SU-DHL-6 (cell line): ENCODE data around the gene TNIP1.

Experiments used
- H2AFZ ChIP-seq: fragments of 200-600 bp; sonication (generic); 2 replicates; pipeline ENCODE4 v1.6.1; 2014; ENCODE audit warnings: low read depth, mild to moderate bottlenecking, moderate library complexity, mixed read lengths, antibody characterized with exemption, low read length; ENCODE audit not compliant: severe bottlenecking
- H3F3A ChIP-seq: fragments of 200-600 bp; shearing (Covaris generic); 2 replicates; pipeline ENCODE4 v1.6.0; 2016; ENCODE audit warnings: antibody characterized with exemption, mild to moderate bottlenecking; ENCODE audit not compliant: insufficient read depth
- H3K27ac ChIP-seq: fragments of 200-600 bp; sonication (generic); 2 replicates; pipeline ENCODE4 v1.5.1; 2016; ENCODE audit warnings: low read depth, mild to moderate bottlenecking, low read length, moderate library complexity, mixed read lengths
- H3K27me3 ChIP-seq: fragments of 200-600 bp; sonication (generic), shearing (Covaris generic); 2 replicates; pipeline ENCODE4 v1.6.0; 2014; ENCODE audit warnings: mild to moderate bottlenecking, low read length
- H3K36me3 ChIP-seq: fragments of 200-600 bp; sonication (generic); 2 replicates; pipeline ENCODE4 v1.6.1; 2014; ENCODE audit warnings: mild to moderate bottlenecking, low read length, mixed read lengths
- H3K4me2 ChIP-seq: fragments of 300-600, 200-600 bp; shearing (Covaris generic), sonication (generic); 2 replicates; pipeline ENCODE4 v1.6.0; 2014; ENCODE audit warnings: low read length, low read depth, mild to moderate bottlenecking; ENCODE audit not compliant: poor library complexity, severe bottlenecking
- H3K4me3 ChIP-seq: fragments of 200-600 bp; sonication (generic); 2 replicates; pipeline ENCODE4 v1.5.1; 2014; ENCODE audit warnings: antibody characterized with exemption, low read length, mild to moderate bottlenecking, mixed read lengths; ENCODE audit not compliant: insufficient read depth, poor library complexity, severe bottlenecking
- H3K79me2 ChIP-seq: fragments of 200-600 bp; sonication (generic); 2 replicates; pipeline ENCODE4 v1.6.1; 2014; ENCODE audit warnings: mild to moderate bottlenecking, low read length, moderate library complexity; ENCODE audit not compliant: insufficient read depth
- H3K9ac ChIP-seq: fragments of 200-600 bp; sonication (generic); 2 replicates; pipeline ENCODE4 v1.7.0; 2014; ENCODE audit warnings: mild to moderate bottlenecking, low read length
- H3K9me2 ChIP-seq: fragments of 200-600 bp; sonication (generic); replicated peaks from 2 replicates; pipeline ENCODE4 v1.6.1; 2014; ENCODE audit warnings: low read length; ENCODE audit not compliant: insufficient read depth
- H3K9me3 ChIP-seq: fragments of 200-600 bp; sonication (generic); 2 replicates; pipeline ENCODE4 v1.6.1; 2014; ENCODE audit warnings: low read length, mixed read lengths; ENCODE audit not compliant: insufficient read depth
- H4K20me1 ChIP-seq: fragments of 200-600 bp; sonication (generic); 2 replicates; pipeline ENCODE4 v1.6.1; 2014; ENCODE audit warnings: low read depth, mild to moderate bottlenecking, antibody characterized with exemption, low read length, moderate library complexity, mixed read lengths
- EZH2phosphoT487 ChIP-seq: fragments of 200-600 bp; sonication (generic), shearing (Covaris generic); conservative IDR thresholded peaks from 2 replicates; pipeline ENCODE4 v1.6.1; 2018; ENCODE audit warnings: mild to moderate bottlenecking, antibody characterized with exemption, low read length, moderate library complexity, mixed read lengths
- TF ChIP-seq, protein P1 (sequence below): fragments of 200-600 bp; sonication (generic); IDR thresholded peaks from one replicate; pipeline ENCODE4 v1.5.1; 2017; ENCODE audit warnings: antibody characterized with exemption, mild to moderate bottlenecking, low read length, moderate library complexity; ENCODE audit not compliant: insufficient read depth, poor library complexity, severe bottlenecking

Gene TNIP1

GRCh38 chr5:151026679-151027078 is 54.2 kb downstream of the TNIP1 start:
- Histone ChIP-seq H2AFZ (no peak overlapping the region), H3K9me2 (no peaks in the 10 kb centered on the region), H3K27me3 (no peaks in the 10 kb centered on the region), H3K4me3 (no peak overlapping the region), H3K79me2 (no peaks in the 10 kb centered on the region), H3K9ac (no peak overlapping the region), H4K20me1 (no peaks in the 10 kb centered on the region), H3K36me3 (no peaks in the 10 kb centered on the region), H3F3A (no peaks in the 10 kb centered on the region), H3K27ac (no peak overlapping the region), H3K9me3 (no peaks in the 10 kb centered on the region), H3K4me2 (no peak overlapping the region)
- TF ChIP-seq, protein P1, sequence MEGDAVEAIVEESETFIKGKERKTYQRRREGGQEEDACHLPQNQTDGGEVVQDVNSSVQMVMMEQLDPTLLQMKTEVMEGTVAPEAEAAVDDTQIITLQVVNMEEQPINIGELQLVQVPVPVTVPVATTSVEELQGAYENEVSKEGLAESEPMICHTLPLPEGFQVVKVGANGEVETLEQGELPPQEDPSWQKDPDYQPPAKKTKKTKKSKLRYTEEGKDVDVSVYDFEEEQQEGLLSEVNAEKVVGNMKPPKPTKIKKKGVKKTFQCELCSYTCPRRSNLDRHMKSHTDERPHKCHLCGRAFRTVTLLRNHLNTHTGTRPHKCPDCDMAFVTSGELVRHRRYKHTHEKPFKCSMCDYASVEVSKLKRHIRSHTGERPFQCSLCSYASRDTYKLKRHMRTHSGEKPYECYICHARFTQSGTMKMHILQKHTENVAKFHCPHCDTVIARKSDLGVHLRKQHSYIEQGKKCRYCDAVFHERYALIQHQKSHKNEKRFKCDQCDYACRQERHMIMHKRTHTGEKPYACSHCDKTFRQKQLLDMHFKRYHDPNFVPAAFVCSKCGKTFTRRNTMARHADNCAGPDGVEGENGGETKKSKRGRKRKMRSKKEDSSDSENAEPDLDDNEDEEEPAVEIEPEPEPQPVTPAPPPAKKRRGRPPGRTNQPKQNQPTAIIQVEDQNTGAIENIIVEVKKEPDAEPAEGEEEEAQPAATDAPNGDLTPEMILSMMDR: no peak
- TF ChIP-seq EZH2phosphoT487: no peak

DNA sequence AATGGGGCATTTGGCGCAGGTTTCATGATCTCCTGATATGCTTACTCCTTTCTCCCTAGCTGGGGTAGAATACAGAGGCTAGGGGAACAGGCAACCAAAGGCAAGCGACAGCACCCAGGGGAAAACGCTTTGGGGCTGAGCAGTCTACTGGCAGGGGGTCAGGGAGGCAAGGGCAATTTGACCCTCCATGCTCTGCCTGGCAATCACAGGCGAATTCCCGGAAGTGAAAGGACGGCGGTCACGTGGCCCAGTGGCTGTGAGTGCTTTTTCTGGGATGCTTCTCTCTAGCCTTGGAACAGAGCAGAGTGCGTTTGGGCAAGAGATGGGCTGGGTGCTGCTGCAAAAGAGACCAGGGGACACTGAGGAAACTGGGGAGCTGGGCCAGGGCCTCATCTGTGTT is 54.7 kb downstream of the TNIP1 start:
- H4K20me1 ChIP-seq: no peaks in the 10 kb centered on the region
- no peaks in the 10 kb centered on the region for H3K9me3 ChIP-seq
- no peaks in the 10 kb centered on the region for H3K36me3 ChIP-seq
- no peaks in the 10 kb centered on the region for H3F3A ChIP-seq
- no peaks in the 10 kb centered on the region for H3K79me2 ChIP-seq
- H3K9ac ChIP-seq: no peak overlapping the region
- no peaks in the 10 kb centered on the region for H3K27me3 ChIP-seq
- no peak overlapping the region for H3K27ac ChIP-seq
- H3K4me2 ChIP-seq: no peak overlapping the region
- no peak overlapping the region for H3K4me3 ChIP-seq
- H3K9me2 ChIP-seq: no peaks in the 10 kb centered on the region
- TF ChIP-seq, protein P1: no peak
- TF ChIP-seq EZH2phosphoT487: no peak
- no peak overlapping the region for H2AFZ ChIP-seq

DNA sequence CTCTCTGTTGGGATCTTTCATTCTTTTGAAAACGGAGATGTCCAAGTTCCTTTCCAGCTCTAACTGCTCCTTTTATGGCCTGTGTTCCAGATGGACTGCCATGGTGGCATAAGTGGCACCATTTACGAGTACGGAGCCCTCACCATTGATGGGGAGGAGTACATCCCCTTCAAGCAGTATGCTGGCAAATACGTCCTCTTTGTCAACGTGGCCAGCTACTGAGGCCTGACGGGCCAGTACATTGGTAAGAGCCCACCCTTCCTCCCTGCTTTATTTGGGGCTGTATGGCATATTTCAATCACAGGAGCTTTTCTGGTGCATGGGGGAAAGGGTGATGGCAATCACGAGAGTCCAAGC is 55.6 kb downstream of the TNIP1 start:
- Histone ChIP-seq H2AFZ (no peak overlapping the region), H3K9ac (no peak overlapping the region), H3K4me3 (no peak overlapping the region), H4K20me1 (no peaks in the 10 kb centered on the region), H3K27ac (no peak overlapping the region), H3K9me2 (no peaks in the 10 kb centered on the region), H3K27me3 (no peaks in the 10 kb centered on the region), H3K9me3 (no peaks in the 10 kb centered on the region), H3K36me3 (no peaks in the 10 kb centered on the region), H3K79me2 (no peaks in the 10 kb centered on the region), H3F3A (no peaks in the 10 kb centered on the region), H3K4me2 (no peak overlapping the region)
- TF ChIP-seq, protein P1: no peak
- TF ChIP-seq EZH2phosphoT487: no peak
